ENCODE data around the gene CCDC30.
A peak's percentile ranks its signal among the peaks of the same experiment; 100 is the strongest.

Gene CCDC30

DNA sequence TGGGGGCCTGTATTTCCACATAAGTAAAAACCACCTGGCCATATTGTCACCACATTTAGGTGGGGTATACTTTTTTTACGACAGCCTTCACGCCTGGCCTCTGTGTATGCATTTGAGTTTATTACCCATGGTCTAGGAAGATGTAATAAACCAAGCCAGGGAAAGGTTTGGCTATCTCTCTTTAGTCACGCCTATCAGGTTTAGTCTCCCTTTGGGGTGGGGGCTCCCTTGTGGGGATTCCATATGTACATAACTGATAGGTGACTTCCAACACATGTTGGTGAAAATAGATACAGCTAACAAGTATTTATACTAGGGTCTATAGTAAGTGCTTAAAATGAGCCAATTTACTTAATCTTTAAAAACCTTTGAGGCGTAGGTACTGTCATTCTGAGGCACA, 223.3 kb downstream of the CCDC30 start:
- in situ Hi-C loops (cut with HindIII; ENCODE audit: low sequenced_read_pairs) = no loop called here
- no peak for TF ChIP-seq CTCF (IDR thresholded peaks at IDR 0.05; ENCODE audit: low read depth, low read length, missing control alignments)
- DNase-seq (ENCODE audit: low read depth) = no peak
- H3K4me3 ChIP-seq (ENCODE audit: low read depth, low read length) = no peak overlapping the region

- H3K4me3 ChIP-seq (ENCODE audit: low read depth, low read length) = no peak overlapping the region
- in situ Hi-C loops (cut with HindIII; ENCODE audit: low sequenced_read_pairs) = no loop called here
- no peak for TF ChIP-seq CTCF (IDR thresholded peaks at IDR 0.05; ENCODE audit: low read depth, low read length, missing control alignments)
- DNase-seq (ENCODE audit: low read depth) = no peak
Observed at GRCh38 chr1:42689912-42690311, 226.8 kb downstream of the CCDC30 start.

DNA sequence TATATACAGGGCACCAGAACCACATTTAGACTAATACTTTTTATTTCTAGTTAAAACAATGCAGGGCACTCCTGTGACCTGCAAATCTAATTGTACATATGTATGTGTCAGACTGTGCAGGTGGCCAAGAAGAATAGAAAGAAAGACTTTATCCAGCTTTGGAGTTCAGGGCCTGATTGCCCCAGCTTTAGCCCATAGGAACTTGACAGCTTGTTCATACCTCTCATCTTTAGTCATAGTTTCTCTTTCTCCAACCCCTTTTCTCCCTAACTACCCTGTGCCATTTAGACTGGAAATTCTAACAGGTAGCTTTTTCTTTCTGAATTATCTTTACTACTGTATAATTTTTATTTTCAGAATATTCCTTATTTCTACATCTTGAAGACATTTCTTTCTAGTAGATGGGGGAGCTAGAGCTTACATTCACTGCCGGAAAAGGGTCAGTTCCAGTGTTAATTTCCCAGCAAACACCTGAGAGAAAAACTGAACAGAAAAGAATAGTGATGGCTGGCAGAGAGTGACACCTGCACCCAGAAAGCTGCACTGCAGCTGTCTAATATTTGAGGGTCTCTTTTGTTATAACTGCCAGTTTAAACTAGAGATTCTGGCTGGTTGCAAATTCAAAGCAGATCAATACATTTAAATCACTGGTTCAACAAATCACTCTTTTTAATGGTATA, 227.5 kb downstream of the CCDC30 start:
- no peak overlapping the region for H3K4me3 ChIP-seq (ENCODE audit: low read depth, low read length)
- DNase-seq (ENCODE audit: low read depth) = no peak
- TF ChIP-seq CTCF (IDR thresholded peaks at IDR 0.05; ENCODE audit: low read depth, low read length, missing control alignments) = peak; percentile 13
- in situ Hi-C loops (cut with HindIII; ENCODE audit: low sequenced_read_pairs) = no loop called here

GRCh38 chr1:42691157-42691498, 228.0 kb downstream of the CCDC30 start:
- DNase-seq (ENCODE audit: low read depth) = no peak
- no peak overlapping the region for H3K4me3 ChIP-seq (ENCODE audit: low read depth, low read length)
- in situ Hi-C loops (cut with HindIII; ENCODE audit: low sequenced_read_pairs) = no loop called here
- no peak for TF ChIP-seq CTCF (IDR thresholded peaks at IDR 0.05; ENCODE audit: low read depth, low read length, missing control alignments)

- no peak for DNase-seq (ENCODE audit: low read depth)
- in situ Hi-C loops (cut with HindIII; ENCODE audit: low sequenced_read_pairs) = no loop called here
- TF ChIP-seq CTCF (IDR thresholded peaks at IDR 0.05; ENCODE audit: low read depth, low read length, missing control alignments) = no peak
- H3K4me3 ChIP-seq (ENCODE audit: low read depth, low read length) = no peak overlapping the region
Observed at GRCh38 chr1:42692461-42692860, 229.4 kb downstream of the CCDC30 start.

DNA sequence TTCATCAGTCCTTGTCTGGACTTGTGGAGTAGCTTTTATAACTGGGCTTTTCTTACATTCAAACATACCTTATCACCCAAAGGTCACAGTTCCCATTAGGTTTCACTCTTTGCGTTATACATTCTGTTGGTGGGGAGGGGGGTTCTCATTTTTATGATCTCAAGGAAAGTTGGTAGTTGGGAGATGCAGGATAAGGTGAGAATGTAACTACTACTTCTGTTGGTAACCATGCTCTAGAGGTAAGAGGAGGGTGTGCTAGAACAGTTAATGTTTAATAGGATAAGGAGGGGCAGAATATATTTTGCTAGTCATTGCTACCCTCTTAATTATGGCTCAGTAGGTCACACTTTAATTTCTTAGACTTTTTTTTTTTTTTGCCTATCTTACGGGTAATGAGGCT, 229.8 kb downstream of the CCDC30 start:
- no peak for DNase-seq (ENCODE audit: low read depth)
- in situ Hi-C loops (cut with HindIII; ENCODE audit: low sequenced_read_pairs) = no loop called here
- no peak overlapping the region for H3K4me3 ChIP-seq (ENCODE audit: low read depth, low read length)
- no peak for TF ChIP-seq CTCF (IDR thresholded peaks at IDR 0.05; ENCODE audit: low read depth, low read length, missing control alignments)

Measured in astrocyte of the cerebellum (primary cell).